ENCODE data around the gene RAB3D.

- TF ChIP-seq L3MBTL2 (conservative IDR thresholded peaks at IDR 0.05) (no peak), SP1 (IDR thresholded peaks at IDR 0.05) (no peak), PKNOX1 (IDR thresholded peaks at IDR 0.05) (no peak), NFRKB (IDR thresholded peaks at IDR 0.05) (no peak), FOXA1 (IDR thresholded peaks at IDR 0.05) (no peak), TARDBP (IDR thresholded peaks at IDR 0.05) (no peak), ARNT (IDR thresholded peaks at IDR 0.05) (no peak), ELF4 (IDR thresholded peaks at IDR 0.05) (no peak), BHLHE40 (IDR thresholded peaks at IDR 0.05; ENCODE audit: borderline replicate concordance) (no peak), FOXK2 (IDR thresholded peaks at IDR 0.05) (no peak), SUZ12 (IDR thresholded peaks at IDR 0.05) (no peak), FOXM1 (IDR thresholded peaks at IDR 0.05; ENCODE audit: borderline replicate concordance) (no peak)
Measured at GRCh38 chr19:11332822-11333221, 6.6 kb downstream of the RAB3D start.

Data from HEK293T (cell line).